HG02759 (cell line): ENCODE measurements around the gene OLIG3.

Experiments used
- ATAC-seq: cut with Tn5 transposase; IDR thresholded peaks from one replicate; pipeline ENCODE4 v1.9.1; 2021; ENCODE audit warnings: mild to moderate bottlenecking, moderate library complexity; ENCODE audit not compliant: unreplicated experiment

The OLIG3 gene

DNA sequence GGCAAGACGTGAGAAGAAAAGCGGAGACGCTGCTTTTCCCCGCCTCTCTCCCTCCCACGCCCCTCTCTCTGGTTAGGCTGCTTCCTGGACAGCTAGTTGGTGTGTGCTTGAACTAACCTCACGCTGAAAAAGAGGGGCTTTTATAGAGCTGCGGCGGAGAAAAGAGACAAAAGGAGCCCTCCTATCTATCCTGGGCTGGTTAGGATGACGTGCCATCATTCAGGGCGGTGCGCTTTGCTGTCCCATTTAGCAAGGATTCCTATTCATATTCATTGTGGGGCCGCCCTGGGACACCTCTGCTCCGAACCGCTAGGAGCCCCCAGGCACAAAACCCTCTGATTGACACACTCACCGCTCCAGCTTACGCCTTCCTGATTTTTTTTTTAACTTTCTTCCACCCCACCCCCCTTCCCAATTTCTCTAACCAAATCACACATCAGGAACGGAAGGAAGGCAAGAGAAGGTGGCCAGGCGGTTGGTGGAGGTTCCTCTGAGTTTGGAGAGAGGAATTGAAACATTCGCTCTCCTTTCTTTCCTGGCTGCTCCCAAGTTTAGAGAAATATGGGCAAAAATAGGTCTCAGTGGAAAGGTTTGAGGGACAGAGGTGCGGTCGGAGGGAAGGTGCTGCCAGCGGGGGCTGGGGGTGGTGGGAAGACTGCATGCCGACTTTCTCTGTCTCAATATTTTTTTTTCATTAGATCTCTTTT, at the start of gene OLIG3:
TSS of gene OLIG3 (minus strand) at position 114 of the 707 bp plus-strand sequence. CDS start 224 bp downstream, outside the sequence.
- no peak for ATAC-seq

DNA sequence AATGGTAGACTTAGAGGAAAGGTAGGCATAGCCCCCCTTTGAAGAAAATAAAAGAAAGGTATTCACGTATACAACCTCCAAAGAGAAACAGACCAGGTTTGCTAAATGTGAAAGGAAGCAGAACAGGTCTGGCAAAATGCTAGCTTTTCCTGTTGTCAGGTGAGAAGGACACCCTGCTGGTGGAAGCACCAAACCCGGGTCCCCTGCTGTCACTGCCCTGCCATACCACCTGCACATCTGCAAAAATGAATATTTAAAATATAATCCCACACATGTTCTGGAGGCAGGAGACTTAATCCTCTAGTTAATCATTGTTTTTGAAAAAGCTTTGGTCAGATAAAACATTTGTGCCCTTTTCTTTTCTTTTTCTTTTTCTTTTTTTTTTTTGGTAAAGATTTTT, 48.9 kb upstream of the OLIG3 start:
- ATAC-seq: no peak

DNA sequence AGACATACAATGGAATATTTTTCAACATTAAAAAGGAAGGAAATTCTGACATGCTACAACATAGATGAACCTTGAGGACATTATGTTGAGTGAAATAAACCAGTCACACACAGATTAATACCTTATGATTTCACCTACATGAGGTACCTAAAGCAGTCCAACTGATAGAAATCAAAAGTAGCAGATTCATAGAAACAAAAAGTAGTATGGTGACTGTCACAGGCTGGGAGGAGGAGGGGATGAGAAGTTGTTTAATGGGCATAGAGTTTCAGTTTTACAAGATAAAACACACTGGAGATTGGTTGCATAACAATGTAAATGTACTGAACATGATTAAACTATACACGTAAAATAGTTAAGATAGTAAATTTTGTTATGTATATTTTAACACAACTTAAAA, 48.5 kb upstream of the OLIG3 start:
- no peak for ATAC-seq

DNA sequence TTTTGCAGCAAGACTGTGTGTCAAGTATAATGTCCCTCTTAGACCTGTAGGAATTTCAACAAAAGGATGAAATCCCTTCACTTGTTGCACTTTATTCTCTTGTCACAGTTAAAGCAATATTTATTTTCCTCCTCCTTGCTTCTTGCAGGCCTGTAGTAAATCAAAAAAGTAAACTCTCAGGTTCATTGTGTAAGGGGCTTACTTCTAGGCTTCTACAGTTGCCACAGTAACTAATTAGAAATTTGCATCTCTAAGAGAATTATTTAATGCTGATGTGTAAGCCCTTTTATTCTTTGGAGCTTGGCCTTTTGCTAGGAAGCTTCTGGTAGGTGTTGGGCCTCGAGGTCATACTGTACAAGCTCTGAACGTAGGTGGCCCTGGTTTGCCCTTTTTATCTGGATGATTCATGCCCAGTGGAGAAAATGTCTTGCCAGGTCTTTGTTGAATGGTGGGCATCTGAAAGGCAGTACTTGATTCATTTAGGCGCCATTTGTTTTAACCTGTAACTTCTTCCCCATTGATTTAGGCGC, 47.4 kb upstream of the OLIG3 start:
- no peak for ATAC-seq

DNA sequence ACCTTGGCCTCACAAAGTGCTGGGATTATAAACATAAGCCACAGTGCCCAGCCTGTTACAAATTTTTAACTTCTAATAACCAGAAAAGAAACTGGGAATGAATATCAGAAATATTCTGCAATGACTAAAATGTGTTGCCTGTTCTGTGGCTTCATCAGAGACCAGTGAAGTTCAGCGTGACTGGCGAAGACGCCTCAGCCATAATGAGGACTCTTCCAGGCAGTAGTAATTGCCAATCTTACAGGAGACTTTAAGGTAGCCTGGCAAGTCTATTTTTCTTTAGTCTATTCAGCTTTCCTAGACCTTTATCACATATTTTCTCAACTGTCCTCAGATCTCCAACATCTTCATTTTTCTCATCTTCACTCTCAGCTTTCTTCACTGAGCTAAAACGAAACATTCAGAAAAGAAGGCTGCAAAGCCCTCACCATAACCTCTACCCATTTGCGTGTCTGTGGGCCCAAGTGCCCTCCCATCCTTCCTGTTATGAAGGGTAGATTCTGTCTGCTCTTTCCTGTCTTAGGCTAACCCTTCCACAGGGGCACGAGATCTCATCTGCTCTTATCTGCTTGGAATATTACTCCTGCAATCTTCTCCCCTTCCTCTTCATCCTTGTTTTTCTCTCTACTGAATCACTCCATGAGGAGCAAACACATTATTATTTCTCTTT, 42.0 kb upstream of the OLIG3 start:
- no peak for ATAC-seq

DNA sequence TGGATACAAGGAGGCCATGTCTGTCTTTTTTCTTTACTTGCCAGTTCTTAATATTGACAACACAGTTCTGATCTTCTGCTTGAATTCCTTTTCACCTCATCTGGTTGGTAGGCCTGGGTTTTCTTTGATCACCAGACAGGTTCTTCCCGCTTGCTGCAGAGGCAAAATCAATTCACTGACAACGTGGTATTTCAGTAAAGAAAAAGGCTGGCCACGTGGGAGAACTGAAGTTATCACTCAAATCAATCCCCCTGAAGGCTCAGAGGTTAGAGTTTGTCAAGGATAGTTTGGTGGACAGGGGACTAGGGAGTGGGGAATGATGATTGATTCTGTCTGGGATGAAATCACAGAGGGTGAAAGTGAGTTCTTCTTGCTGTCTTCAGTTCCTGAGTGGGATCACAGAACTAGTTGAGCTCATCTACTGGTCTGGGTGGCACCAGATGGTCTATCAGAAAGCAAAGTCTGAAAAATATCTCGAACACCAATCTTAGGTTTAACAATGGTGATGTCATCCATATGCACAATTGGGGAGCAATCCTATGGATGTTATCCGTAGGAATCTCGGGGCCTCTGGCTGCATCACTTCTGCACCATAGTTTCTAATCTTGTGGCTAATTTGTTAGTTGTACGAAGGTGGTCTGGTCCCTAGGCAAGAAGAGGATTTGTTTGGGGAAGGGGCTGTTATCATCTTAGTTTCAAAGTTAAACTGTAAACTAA, 37.3 kb upstream of the OLIG3 start:
- no peak for ATAC-seq

GRCh38 chr6:137530404-137530803, 36.2 kb upstream of the OLIG3 start:
- no peak for ATAC-seq

GRCh38 chr6:137522831-137523230, 28.6 kb upstream of the OLIG3 start:
- ATAC-seq: no peak

DNA sequence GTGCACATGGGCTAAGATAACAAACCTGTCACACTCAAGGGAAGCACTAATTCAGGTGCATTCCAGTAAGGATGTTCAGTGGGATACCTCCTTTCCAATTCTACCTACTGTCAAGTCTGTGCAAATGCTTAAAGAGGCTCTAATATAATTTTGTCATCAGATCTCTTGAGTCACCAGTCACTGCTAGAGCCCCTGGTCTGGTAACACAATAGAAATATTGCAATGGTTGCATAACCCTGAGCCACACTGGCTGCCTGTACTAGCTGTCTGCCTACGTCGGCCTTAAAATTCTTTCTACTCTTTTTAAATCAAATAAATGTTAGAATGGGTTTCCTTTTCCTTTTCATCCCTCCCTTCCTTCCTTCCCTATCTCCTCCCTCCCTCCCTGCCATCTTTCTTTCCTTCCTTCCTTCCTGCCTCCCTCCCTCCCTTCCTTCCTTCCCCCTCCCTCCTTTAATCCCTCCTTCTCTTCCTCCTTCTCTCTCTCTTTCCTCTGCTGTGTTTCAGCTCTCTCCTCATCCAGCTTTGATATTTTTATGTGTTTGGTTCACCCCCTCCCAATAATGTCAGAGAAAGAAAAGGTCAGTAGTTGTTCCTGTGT, 28.1 kb upstream of the OLIG3 start:
- ATAC-seq: no peak

GRCh38 chr6:137520520-137520919, 26.3 kb upstream of the OLIG3 start:
- ATAC-seq: no peak

GRCh38 chr6:137519629-137520176, 25.5 kb upstream of the OLIG3 start:
- ATAC-seq: no peak

DNA sequence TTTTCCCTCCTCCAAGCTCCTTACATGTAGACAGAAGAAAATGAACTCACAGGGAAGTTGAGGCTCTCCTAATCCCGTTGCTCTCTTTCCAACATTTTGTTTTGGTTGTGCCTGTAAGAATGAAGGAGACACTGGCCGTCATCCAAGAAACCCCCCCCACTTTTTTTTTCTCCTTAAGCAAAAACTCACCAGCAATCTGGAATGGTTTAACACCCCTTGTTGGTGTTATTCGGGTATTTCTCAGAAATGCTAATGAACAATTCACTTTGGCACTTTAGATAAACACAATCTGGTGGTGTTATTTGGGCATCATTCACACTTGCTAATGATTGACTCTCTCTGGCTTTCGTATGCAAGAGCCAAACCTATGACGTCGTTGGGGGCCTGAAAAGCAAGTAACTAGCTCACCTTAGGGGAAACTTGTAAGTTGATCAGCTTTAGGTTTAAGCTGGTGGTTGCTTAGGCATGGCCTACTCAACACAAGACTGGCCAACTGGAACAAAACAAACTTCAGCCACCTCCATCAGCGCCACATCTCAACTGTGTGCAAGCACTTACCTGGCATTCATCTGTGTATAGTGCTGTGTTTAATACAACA, 24.3 kb upstream of the OLIG3 start:
- no peak for ATAC-seq

- no peak for ATAC-seq
These were observed 20.2 kb upstream of the OLIG3 start for GRCh38 chr6:137514418-137514817.

DNA sequence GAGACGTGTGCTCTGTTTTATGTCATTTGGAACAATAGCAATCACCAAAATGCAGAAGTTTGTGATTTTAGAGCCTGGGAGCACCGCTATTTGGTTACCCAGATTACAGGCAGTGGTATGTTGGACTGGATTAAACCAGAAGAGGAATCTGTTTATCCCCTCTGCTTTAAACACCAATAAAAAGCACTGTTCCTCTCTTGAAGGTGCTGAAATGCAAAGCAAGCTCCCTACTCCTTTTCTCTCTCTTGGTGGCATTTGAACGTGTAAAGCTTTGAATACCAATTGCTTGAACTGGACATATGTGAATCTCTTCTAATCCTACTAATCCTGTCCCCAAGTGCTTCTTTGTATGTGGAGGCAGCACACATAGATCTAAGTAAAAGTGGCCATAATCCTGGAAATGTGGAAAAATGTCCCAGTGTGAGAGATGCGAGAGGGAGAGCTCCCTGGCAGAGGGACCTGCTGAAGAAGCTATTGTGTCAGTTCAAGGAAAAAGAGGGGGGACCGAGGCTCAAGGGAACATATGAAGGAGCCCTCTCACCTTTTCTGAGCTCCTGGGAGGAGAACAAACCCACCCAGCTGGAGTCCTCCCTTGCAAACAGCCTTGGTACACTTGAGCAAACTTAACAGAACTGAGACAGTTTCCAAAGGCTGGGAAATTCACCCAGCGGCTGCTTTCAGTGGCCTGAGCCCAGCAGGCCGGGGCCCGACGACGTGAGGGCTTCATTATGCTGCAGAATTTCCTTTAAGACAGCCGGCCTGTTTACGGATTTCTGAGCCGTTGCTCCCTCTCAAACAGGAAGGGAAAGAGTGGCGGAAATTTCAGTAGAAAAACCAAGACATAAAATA, 18.8 kb upstream of the OLIG3 start:
- ATAC-seq: no peak

DNA sequence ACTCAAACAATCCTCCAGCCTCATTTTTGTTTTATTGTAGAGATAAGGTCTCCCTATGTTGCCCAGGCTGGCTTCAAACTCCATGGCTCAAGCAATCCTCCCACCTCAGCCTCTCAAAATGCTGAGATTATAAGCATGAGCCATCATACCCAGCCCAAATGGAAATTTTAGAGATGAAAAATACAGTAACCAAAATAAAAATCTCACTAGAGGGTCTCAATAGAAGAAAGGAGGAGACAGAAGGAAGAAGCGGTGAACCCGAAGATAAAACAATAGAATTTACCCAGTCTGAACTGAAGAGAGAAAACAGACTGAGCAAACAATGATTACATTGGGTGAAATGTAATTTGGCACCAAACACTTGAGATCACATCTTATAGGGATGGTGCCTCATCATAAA, 16.7 kb upstream of the OLIG3 start:
- ATAC-seq: no peak

GRCh38 chr6:137498481-137499190, 4.4 kb upstream of the OLIG3 start:
- no peak for ATAC-seq

- ATAC-seq: no peak
These were observed 3.7 kb upstream of the OLIG3 start for GRCh38 chr6:137497721-137498463.

DNA sequence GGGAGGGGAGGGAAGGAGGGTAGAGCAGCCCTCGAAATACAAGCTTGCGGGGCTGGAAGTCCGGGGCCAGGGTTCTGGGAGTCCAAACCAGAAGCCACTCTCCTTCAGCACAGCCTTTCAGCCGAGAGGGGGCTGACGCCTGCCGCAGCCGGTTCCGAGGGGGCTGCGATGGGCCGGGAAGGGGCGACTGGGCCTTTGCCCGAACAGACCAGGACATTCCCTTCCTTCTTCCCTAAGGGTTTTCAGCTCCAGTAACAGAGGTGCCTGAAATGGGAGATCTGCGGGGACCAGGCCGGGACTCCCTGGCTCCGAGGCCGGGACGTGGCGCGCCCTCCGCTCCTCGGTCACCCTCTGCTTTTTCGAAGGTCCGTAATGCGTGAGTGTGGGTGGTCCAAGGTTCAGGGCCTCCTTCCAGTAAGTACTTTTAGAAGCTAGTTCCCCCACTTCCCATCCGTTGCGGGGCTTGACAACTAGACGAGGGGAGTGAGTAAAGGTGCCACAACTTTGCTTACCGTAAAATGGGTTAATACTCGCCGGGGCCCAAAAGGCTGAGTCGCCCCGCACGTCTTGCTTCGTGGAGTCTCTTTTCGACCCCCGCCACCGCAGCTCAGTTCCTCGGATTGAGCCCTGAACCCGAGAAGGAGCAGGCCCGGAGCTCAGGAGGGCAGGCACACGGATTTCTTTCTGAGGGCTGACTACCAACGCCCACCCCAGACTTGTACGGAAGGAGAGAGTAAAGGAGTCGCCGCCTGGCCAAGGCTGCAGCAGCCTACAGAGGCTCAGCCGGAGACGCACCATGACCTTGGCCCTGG, 2.9 kb upstream of the OLIG3 start:
- ATAC-seq: no peak
